HEK293 (cell line): ENCODE results near the gene HOXA6.

Source experiments
- CTCF ChIA-PET: fragments of 350-600 bp; formaldehyde crosslinking; extraction: SDS; loops from one replicate; lab custom pipeline; 2021; ENCODE audit warnings: antibody characterized with exemption; lab: Yijun Ruan, JAX
- POLR2A ChIA-PET: fragments of 300-600 bp; formaldehyde crosslinking; extraction: SDS; loops from one replicate; lab custom pipeline; 2020; ENCODE audit warnings: antibody characterized with exemption, inconsistent platforms; lab: Yijun Ruan, JAX
- H3K27ac ChIP-seq: fragments of 200-500 bp; sonication (Bioruptor generic); 2 replicates; pipeline ENCODE4 v1.5.1; 2014; ENCODE audit warnings: low read depth, low read length, control low read depth, inconsistent platforms; ENCODE audit errors: extremely low read depth
- H3K36me3 ChIP-seq, 2 experiments: fragments of 200-500 bp in 1 of 2; sonication (Bioruptor generic) in 1 of 2; 1 replicate in 1 of 2; 2 replicates in 1 of 2; pipeline ENCODE4 v1.5.1; 2014 to 2017; ENCODE audit warnings: inconsistent platforms in 2 of 2, low read length in 2 of 2; ENCODE audit not compliant: control insufficient read depth in 2 of 2, insufficient read depth in 1 of 2
- H3K4me1 ChIP-seq: fragments of 200-500 bp; sonication (Bioruptor generic); 2 replicates; pipeline ENCODE4 v1.5.1; 2014; ENCODE audit warnings: mild to moderate bottlenecking, low read length, inconsistent platforms; ENCODE audit not compliant: control insufficient read depth, insufficient read depth
- H3K4me3 ChIP-seq: 2 replicates; pipeline ENCODE4 v1.5.1; 2011; ENCODE audit warnings: low read depth, mild to moderate bottlenecking, control low read depth, low read length, moderate library complexity
- H3K9me3 ChIP-seq: fragments of 200-500 bp; sonication (Bioruptor generic); 2 replicates; pipeline ENCODE4 v1.5.1; 2014; ENCODE audit warnings: low read depth, low read length, inconsistent platforms; ENCODE audit not compliant: control insufficient read depth, insufficient read depth
- HOXD13 ChIP-seq: sonication (generic); formaldehyde crosslinking; IDR thresholded peaks from 2 replicates; pipeline ENCODE4 v1.8.0; 2022; ENCODE audit warnings: missing genetic modification reagents, borderline replicate concordance
- IKZF3 ChIP-seq: fragments of 450-650 bp; IDR thresholded peaks from 2 replicates; pipeline ENCODE4 v1.5.0; 2018; ENCODE audit warnings: missing biosample characterization, mild to moderate bottlenecking, missing genetic modification characterization, moderate library complexity
- MYNN ChIP-seq: fragments of 450-650 bp; formaldehyde crosslinking; IDR thresholded peaks from 2 replicates; pipeline ENCODE4 v1.5.1; 2016; ENCODE audit warnings: missing biosample characterization, missing genetic modification characterization, borderline replicate concordance
- MZF1 ChIP-seq: fragments of 450-650 bp; formaldehyde crosslinking; IDR thresholded peaks from 2 replicates; pipeline ENCODE4 v1.5.1; 2017; ENCODE audit warnings: missing biosample characterization, missing genetic modification characterization, borderline replicate concordance
- REST ChIP-seq: fragments of 450-650 bp; formaldehyde crosslinking; IDR thresholded peaks from 2 replicates; pipeline ENCODE4 v1.5.1; 2016; ENCODE audit warnings: missing biosample characterization, missing genetic modification characterization
- TCF7L2 ChIP-seq: IDR thresholded peaks from 2 replicates; pipeline ENCODE4 v1.6.1; 2011; ENCODE audit warnings: low read depth, mild to moderate bottlenecking, inconsistent platforms, low read length, moderate library complexity, borderline replicate concordance
- ZNF133 ChIP-seq: fragments of 450-650 bp; formaldehyde crosslinking; IDR thresholded peaks from 2 replicates; pipeline ENCODE4 v1.5.1; 2016; ENCODE audit warnings: missing biosample characterization, missing genetic modification characterization
- ZNF266 ChIP-seq: fragments of 450-650 bp; formaldehyde crosslinking; IDR thresholded peaks from 2 replicates; pipeline ENCODE4 v1.5.1; 2016; ENCODE audit warnings: missing biosample characterization, missing genetic modification characterization, low read depth
- ZNF311 ChIP-seq: fragments of 450-650 bp; formaldehyde crosslinking; IDR thresholded peaks from 2 replicates; pipeline ENCODE4 v1.5.1; 2017; ENCODE audit warnings: missing biosample characterization, missing genetic modification characterization, borderline replicate concordance
- ZNF501 ChIP-seq: fragments of 450-650 bp; formaldehyde crosslinking; IDR thresholded peaks from 2 replicates; pipeline ENCODE4 v1.5.1; 2016; ENCODE audit warnings: missing biosample characterization, missing genetic modification characterization
- ZNF692 ChIP-seq: fragments of 450-650 bp; formaldehyde crosslinking; IDR thresholded peaks from 2 replicates; pipeline ENCODE4 v1.5.1; 2016; ENCODE audit warnings: missing biosample characterization, missing genetic modification characterization
- ZNF76 ChIP-seq: fragments of 450-650 bp; formaldehyde crosslinking; IDR thresholded peaks from 2 replicates; pipeline ENCODE4; 2016; ENCODE audit warnings: low read depth, missing biosample characterization, missing genetic modification characterization, borderline replicate concordance
- ZNF792 ChIP-seq: fragments of 450-650 bp; formaldehyde crosslinking; IDR thresholded peaks from 2 replicates; pipeline ENCODE4 v1.5.1; 2016; ENCODE audit warnings: missing biosample characterization, missing genetic modification characterization
- ZNF830 ChIP-seq: fragments of 450-650 bp; IDR thresholded peaks from 2 replicates; pipeline ENCODE4 v1.5.0; 2018; ENCODE audit warnings: missing biosample characterization, missing genetic modification characterization, low read depth, mild to moderate bottlenecking, moderate library complexity
- ZNF843 ChIP-seq: fragments of 450-650 bp; formaldehyde crosslinking; IDR thresholded peaks from 2 replicates; pipeline ENCODE4 v1.5.1; 2016; ENCODE audit warnings: missing biosample characterization, missing genetic modification characterization

Gene HOXA6

GRCh38 chr7:27125986-27126394 lies 21.6 kb downstream of the HOXA6 start (continued):
- TF ChIP-seq REST (tag by site-specific recombination) = no peak
- TF ChIP-seq TCF7L2 = no peak
- TF ChIP-seq ZNF843 (tag by site-specific recombination) = peak; percentile 46; the same call in 1 of the 2 replicates

- H3K4me3 ChIP-seq = no peak overlapping the region
- H3K4me1 ChIP-seq = peaks cover 54% of the 10 kb centered on the region
- CTCF ChIA-PET = no interaction called here
- H3K27ac ChIP-seq = peak overlapping the region; percentile 34
- H3K9me3 ChIP-seq = no peaks in the 10 kb centered on the region
- peaks cover 5 to 30% of the 10 kb centered on the region in 2 experiments; a peak in 1 of 3 replicates for H3K36me3 ChIP-seq
- POLR2A ChIA-PET = interaction anchor here (0.6 kb wide), 1 partner anchor 60 kb away, joined by 4 read pairs; the partner anchor contains the start of gene HOXA11
- TF ChIP-seq ZNF830 (tag by site-specific recombination) (no peak), HOXD13 (CRISPR knock-in tag) (no peak), ZNF692 (tag by site-specific recombination) (no peak), ZNF792 (tag by site-specific recombination) (no peak), ZNF133 (tag by site-specific recombination) (no peak), ZNF501 (no peak), ZNF311 (no peak), ZNF266 (tag by site-specific recombination) (no peak), ZNF76 (tag by site-specific recombination) (no peak), TCF7L2 (no peak), MYNN (tag by site-specific recombination) (no peak)
Measured at GRCh38 chr7:27124902-27125689, 22.5 kb downstream of the HOXA6 start.

GRCh38 chr7:27124096-27124901 lies 23.3 kb downstream of the HOXA6 start:
- POLR2A ChIA-PET = interaction anchor here (0.6 kb wide), 1 partner anchor 61 kb away, joined by 4 read pairs; the partner anchor contains the start of gene HOXA11
- CTCF ChIA-PET = no interaction called here
- H3K27ac ChIP-seq = no peak overlapping the region; the same call in 1 of the 2 replicates
- 0 out of 2 replicates have a peak, but pooled peaks have one; percentile 27 for TF ChIP-seq IKZF3 (tag by site-specific recombination)
- no peak for TF ChIP-seq MZF1 (tag by site-specific recombination)
- TF ChIP-seq, all 188 proteins: peak for 1
- Histone ChIP-seq H3K4me3 (no peak overlapping the region), H3K4me1 (peaks cover 51% of the 10 kb centered on the region), H3K9me3 (no peaks in the 10 kb centered on the region), H3K36me3 (peaks cover 5 to 29% of the 10 kb centered on the region in 2 experiments; a peak in 1 of 3 replicates)
